ENCODE data around the gene RPL22. TPM values are rescaled to one million over a fixed set of nuclear protein-coding genes. Genes with fewer than 3 reads are reported as not detected.

The RPL22 gene
- total RNA-seq, 2 donors from 2014 or later, result 121 to 213 TPM

DNA sequence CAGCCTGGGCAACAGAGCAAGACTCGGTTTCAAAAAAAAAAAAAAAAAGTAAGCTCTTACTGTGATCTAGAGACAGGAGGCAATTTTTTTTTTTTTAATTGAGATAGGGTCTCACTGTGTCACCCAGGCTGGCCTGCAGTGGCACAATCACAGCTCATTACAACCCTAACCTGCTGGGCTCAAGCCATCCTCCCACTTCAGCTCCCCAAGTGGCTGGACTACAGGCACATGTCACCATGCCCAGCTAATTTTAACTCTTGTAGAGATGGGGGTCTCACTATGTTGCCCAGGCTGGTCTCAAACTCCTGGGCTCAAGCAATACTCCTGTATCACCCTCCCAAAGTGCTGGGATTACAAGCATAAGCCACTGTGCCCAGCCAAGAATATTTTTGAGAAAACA lies 7.4 kb downstream of the RPL22 start:
- H3K36me3 ChIP-seq, result peaks cover 5 to 20% of the 10 kb centered on the region in 2 donors

DNA sequence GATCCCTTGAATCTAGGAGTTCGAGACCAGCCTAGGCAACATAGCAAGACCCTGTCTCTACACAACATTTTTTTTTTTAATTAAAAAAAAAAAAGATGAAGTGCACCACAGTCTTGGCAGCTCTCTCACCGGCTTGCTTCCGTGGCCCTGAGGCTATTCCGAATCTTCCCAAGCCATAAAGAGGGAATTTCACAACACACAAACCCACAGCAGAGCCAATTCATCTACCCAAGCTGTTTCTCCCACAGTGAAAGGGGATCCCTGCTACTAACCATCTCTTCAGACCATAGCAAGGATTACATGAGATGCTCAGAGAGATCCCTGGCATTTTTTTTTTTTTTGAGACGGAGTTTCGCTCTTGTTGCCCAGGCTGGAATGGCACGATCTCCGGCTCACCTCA lies 10.9 kb downstream of the RPL22 start:
- Histone ChIP-seq H3K4me1 (replicated peaks) (no peaks in the 10 kb centered on the region), H3K4me3 (no peak overlapping the region), H3K36me3 (peaks cover 5 to 8% of the 10 kb centered on the region in 2 donors), H3K27me3 (replicated peaks; ENCODE audit: insufficient read depth) (no peaks in the 10 kb centered on the region), H3K9me3 (no peaks in the 10 kb centered on the region), H3K27ac (no peak overlapping the region)
- DNase-seq (ENCODE audit: low spot score), result no peak
- 77% methylated on average over 8 of the region's 8 CpGs for WGBS
- TF ChIP-seq, protein P1, sequence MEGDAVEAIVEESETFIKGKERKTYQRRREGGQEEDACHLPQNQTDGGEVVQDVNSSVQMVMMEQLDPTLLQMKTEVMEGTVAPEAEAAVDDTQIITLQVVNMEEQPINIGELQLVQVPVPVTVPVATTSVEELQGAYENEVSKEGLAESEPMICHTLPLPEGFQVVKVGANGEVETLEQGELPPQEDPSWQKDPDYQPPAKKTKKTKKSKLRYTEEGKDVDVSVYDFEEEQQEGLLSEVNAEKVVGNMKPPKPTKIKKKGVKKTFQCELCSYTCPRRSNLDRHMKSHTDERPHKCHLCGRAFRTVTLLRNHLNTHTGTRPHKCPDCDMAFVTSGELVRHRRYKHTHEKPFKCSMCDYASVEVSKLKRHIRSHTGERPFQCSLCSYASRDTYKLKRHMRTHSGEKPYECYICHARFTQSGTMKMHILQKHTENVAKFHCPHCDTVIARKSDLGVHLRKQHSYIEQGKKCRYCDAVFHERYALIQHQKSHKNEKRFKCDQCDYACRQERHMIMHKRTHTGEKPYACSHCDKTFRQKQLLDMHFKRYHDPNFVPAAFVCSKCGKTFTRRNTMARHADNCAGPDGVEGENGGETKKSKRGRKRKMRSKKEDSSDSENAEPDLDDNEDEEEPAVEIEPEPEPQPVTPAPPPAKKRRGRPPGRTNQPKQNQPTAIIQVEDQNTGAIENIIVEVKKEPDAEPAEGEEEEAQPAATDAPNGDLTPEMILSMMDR (IDR thresholded peaks at IDR 0.05), result no peak
- TF ChIP-seq POLR2AphosphoS5 (IDR thresholded peaks at IDR 0.05) (no peak), POLR2A (IDR thresholded peaks at IDR 0.05) (no peak)
- intact Hi-C loops (cut with DNase I), result no loop called here

More for the DNA sequence above, 7.4 kb downstream of the RPL22 start:
- Histone ChIP-seq H3K27ac (no peak overlapping the region), H3K4me1 (replicated peaks) (no peaks in the 10 kb centered on the region), H3K9me3 (no peaks in the 10 kb centered on the region), H3K4me3 (no peak overlapping the region), H3K27me3 (replicated peaks; ENCODE audit: insufficient read depth) (no peaks in the 10 kb centered on the region)
- no peak for DNase-seq (ENCODE audit: low spot score)
- 94% methylated on average over 1 of the region's 1 CpG for WGBS
- TF ChIP-seq POLR2AphosphoS5 (IDR thresholded peaks at IDR 0.05), result no peak
- TF ChIP-seq, protein P1 (IDR thresholded peaks at IDR 0.05), result no peak
- no peak for TF ChIP-seq POLR2A (IDR thresholded peaks at IDR 0.05)
- intact Hi-C loops (cut with DNase I), result no loop called here

DNA sequence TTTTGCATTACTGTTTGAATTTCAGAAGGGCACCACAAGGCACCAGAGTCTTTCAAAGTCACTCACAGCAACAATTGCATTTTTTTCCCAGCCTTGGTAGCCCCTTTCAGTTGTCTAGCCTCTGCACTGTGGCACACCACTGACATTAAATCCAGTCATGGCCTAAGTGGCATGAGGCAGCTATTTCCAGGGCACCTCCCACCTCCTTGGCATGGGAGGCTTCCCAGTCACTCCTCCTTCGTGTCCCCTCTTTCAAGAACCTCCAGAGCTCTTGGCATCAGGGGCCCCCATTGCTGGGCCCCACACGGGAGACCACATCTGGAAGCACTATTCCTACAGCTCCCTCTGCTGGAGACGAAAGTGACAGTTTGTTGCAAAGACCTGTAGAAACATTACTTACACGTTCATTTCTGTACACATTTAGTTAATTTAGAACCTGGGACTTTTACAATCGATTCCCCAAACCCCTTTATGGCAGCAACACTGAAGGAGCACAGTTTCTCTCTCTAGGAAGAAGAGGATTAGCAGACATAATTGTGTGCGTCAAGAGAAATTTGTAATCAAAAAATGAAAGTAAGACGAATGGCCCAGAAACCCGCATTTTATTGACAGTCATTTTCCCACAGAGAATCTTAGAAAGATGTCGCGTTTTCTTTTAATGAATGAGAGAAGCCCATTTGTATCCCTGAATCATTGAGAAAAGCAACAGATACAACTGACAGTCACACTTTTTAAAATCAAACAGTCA lies 13.6 kb downstream of the RPL22 start:
- Histone ChIP-seq H3K4me1 (replicated peaks) (no peaks in the 10 kb centered on the region), H3K27me3 (replicated peaks; ENCODE audit: insufficient read depth) (no peaks in the 10 kb centered on the region), H3K4me3 (no peak overlapping the region), H3K27ac (no peak overlapping the region), H3K36me3 (peaks cover 0 to 4% of the 10 kb centered on the region in 2 donors), H3K9me3 (no peaks in the 10 kb centered on the region)
- intact Hi-C loops (cut with DNase I), result no loop called here
- DNase-seq (ENCODE audit: low spot score), result no peak
- WGBS, result 63% methylated on average over 10 of the region's 10 CpGs
- no peak for TF ChIP-seq POLR2A (IDR thresholded peaks at IDR 0.05)
- no peak for TF ChIP-seq POLR2AphosphoS5 (IDR thresholded peaks at IDR 0.05)
- TF ChIP-seq, protein P1 (IDR thresholded peaks at IDR 0.05), result peak in 2 of 4 experiments; percentile 30 to 33

DNA sequence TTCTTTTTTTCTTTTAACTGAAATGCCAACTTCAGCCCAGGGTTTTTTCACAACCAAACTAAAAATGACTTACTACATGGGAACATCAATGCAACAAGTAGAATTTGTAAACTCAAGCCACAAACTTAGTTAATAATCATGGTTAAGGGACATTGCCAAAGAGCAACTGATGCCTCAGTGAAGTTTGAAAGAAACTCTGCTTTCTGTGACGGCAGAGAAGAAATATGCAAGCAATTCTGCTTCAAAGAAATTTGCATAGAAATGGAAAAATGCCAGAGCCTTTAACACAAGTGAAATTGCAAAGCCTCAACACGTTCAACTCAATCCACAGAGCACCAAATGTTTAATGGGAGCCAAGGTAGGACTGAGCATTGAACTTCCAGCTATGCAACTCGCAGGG lies 14.2 kb downstream of the RPL22 start:
- no peak for DNase-seq (ENCODE audit: low spot score)
- no peak overlapping the region for H3K4me3 ChIP-seq
- H3K27me3 ChIP-seq (replicated peaks; ENCODE audit: insufficient read depth), result no peaks in the 10 kb centered on the region
- no peak for TF ChIP-seq POLR2A (IDR thresholded peaks at IDR 0.05)
- no peak for TF ChIP-seq POLR2AphosphoS5 (IDR thresholded peaks at IDR 0.05)
- TF ChIP-seq, protein P1 (IDR thresholded peaks at IDR 0.05), result no peak
- H3K9me3 ChIP-seq, result no peaks in the 10 kb centered on the region
- no peaks in the 10 kb centered on the region for H3K36me3 ChIP-seq
- intact Hi-C loops (cut with DNase I), result no loop called here
- H3K4me1 ChIP-seq (replicated peaks), result no peaks in the 10 kb centered on the region
- H3K27ac ChIP-seq, result no peak overlapping the region
- 39% methylated on average over 3 of the region's 3 CpGs for WGBS

Measured in prostate gland (tissue), 2 donors.